GM10847 (cell line): ENCODE data around the gene IL16.

Experiments used
- POLR2A ChIP-seq: IDR thresholded peaks from 2 replicates; pipeline ENCODE4 v1.6.1; 2011; ENCODE audit not compliant: insufficient read length; ENCODE audit errors: extremely low read depth

Gene IL16

DNA sequence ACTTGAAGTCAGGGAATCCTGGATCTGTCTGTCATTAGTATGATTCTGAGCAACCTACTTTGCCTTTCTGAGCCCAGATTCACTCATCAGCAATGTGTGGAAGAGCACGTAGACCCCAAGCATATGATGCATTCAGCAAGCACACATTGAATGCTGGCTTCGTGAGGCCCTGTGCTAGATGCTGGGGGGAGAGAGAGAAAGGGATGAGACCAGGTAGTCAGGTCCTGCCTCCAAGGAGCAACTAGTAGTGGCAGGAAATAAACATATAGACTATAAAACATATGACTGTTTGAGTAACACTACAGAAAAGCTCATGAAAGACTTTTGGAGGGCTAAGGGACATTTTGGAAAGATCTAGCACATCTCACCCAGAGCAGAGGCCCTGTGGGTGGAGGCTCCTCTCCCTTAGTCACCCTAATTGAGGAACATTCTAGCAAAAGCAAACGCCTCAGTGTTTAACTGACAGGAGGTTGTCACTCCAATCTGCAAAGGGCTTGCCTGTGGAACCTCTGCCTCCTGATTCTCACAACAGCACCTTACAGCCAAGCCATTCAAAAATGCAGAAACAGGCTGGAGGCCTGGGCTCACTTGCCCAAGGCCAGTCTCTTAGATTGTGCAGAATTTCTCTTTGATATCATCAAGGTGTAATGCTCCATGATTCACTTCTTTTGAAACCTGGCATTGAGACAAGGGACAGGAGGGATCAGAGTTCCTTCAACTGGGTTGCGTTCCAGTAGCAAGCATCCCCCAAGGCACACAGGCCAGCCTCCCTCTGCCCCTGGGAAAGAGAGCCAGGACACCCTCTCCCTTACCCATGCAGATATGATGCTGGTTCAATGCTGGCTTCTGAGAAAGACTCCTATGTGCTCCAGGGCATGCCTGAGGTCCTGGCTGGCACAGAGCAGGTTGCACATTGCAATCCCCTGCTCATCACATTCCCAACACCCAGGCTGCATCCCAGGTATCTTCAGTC, 101.2 kb downstream of the IL16 start:
- TF ChIP-seq POLR2A, result no peak

DNA sequence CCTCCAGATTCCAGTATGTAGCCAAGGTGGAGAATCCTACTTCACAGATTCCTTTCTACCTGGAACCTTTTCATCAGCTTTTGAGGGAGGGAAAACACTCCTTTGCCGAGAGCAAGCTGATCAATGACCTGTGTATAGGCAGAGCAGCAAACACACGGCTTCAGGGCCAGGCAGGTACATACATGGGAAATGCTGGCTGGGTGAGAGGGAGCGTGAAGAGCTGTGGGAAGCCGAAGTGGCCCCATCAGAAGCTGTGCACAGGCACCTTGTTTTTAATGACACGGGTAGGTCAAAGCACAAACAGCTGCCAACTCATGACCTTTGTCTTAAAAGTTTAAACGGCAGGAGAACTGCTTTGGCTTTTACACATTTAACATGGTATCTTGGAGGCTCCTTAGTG, 101.9 kb downstream of the IL16 start:
- TF ChIP-seq POLR2A, result no peak

DNA sequence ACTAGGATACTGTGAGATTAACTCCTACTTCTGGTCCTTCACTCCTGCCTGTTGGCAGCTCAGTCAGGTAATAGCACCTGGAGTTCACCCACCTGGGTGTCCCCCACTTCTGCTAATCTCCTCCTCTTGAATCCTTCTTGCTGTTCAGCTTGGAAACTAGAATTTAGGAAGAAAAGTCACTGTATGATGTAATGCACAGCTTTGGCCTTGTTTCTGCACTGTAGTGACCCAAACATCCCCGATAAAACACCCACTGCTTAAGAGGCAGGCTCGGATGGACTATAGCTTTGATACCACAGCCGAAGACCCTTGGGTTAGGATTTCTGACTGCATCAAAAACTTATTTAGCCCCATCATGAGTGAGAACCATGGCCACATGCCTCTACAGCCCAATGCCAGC, 102.5 kb downstream of the IL16 start:
- TF ChIP-seq POLR2A, result no peak

DNA sequence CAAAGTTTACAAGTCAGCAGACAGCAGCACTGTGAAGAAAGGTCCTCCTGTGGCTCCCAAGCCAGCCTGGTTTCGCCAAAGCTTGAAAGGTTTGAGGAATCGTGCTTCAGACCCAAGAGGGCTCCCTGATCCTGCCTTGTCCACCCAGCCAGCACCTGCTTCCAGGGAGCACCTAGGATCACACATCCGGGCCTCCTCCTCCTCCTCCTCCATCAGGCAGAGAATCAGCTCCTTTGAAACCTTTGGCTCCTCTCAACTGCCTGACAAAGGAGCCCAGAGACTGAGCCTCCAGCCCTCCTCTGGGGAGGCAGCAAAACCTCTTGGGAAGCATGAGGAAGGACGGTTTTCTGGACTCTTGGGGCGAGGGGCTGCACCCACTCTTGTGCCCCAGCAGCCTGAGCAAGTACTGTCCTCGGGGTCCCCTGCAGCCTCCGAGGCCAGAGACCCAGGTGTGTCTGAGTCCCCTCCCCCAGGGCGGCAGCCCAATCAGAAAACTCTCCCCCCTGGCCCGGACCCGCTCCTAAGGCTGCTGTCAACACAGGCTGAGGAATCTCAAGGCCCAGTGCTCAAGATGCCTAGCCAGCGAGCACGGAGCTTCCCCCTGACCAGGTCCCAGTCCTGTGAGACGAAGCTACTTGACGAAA, 103.1 kb downstream of the IL16 start:
- no peak for TF ChIP-seq POLR2A

DNA sequence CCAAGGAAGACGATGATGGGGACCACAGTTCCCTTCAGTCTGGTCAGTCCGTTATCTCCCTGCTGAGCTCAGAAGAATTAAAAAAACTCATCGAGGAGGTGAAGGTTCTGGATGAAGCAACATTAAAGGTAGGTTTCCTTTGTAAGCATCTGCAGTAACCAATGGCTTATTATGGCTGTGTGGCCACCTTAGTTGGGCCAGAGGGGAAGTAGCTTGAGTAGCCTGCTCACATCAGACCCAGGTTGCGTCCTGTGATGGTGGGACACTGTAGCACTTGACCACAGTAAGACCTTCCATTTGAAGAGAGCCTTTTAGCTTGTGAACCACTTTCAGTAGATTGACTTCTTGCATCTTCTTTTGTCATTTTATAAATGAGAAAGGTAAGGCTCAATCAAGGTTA, 104.7 kb downstream of the IL16 start:
- TF ChIP-seq POLR2A, result no peak

DNA sequence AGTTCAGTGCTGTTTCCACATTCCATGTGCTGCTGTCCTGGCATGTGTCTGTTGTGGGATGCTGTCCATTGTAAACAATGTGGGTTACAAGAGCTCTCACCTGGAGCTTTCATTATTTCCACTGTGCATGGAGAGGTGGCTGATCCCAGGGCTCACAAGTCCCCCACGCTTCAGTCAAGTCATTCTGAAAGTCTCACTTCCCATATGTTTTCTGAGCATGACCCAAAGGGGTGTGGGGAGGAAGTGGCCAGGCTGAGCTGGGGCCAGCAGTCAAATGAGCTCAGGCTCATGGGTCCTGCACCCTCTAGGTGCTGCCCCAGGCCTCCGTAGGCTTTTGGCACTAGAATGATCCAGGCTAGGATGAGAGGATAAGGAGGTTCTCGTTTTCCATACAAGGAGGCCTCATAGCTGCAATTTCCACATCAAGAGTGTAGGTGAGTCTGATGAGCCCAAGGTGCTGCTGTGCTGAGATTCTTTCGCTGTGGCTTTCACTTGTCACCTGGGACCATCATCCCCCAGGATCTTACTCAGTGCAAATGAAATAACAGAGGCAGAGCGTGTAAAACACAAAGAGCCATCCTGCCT, 105.2 kb downstream of the IL16 start:
- no peak for TF ChIP-seq POLR2A

DNA sequence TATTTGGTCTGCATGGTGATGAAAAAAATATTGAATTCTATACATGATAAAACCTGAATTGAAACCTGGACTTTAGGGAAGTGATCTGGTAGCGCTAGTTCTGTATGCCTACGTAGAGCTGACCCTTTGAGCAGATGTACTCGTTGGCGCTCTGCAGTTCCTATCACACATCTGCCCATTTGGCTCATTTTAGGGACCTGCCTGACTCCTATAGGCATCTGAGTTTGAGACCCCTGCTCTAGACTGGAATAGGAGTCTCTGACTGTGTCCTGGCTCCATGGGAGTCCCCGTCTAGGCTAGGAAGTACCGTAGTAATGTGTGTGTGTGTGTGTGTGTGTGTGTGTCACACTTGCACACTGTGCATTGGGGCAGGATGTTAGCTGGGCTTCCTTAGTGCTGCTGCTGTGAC, 106.0 kb downstream of the IL16 start:
- no peak for TF ChIP-seq POLR2A

DNA sequence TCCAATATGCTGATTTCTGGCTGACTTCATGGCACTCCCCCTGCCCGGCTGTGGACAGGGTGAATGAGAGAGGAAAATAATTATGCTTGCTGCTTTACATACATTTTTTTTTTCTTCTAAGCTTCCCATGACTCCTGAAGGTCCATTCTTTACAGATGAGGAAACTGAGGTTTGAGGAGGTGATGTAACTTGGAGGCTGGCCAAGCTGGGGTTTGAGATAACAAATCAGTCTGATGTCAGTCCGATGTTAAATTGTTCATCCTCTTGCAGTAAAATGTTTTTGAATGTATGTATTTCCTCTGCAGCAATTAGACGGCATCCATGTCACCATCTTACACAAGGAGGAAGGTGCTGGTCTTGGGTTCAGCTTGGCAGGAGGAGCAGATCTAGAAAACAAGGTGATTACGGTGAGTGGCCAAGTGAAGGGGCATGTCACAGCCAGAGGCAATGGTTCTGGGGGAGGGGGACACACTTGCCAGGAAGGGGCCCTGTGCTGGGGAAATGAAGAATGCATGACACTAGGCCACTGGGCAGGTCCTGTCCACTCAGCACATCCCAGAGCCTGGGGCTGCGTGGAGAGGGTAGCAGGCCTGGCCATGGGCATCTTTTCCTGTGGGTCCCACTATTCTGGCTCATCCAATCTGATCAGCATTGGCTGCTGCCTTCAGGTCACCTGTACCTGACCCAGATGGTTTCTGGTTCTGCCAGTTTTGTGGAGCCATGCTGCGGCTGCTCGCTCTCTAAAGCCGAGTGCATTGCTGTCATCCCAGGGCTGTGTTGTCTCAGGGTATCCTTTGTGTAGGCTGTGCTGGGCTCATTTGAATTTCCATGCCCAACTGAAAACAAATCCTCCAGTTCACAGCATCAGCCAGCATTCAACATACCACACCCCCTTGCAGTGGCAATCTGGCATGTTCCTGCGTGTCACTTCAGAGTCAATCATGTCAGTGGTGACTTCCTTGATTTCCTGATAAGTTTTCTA, 106.9 kb downstream of the IL16 start:
- TF ChIP-seq POLR2A, result no peak

DNA sequence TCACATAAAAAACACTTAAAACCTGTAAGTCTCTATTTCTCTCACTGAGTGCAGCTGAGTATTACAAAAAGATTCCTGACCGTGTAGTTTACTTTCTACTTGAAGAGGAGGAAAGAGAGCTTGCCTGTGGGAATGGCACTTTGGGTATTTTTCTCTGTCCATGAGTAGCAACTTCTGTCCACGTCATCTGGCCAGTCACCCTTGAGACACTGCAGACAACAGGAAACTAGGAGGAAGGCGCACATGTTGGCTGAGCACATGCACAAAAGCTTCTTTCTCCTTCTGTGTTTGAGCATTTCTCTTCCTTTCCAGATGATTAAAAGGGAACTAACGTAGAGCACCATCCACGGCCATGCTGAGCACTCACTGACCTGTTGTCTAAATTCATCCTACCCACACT, 107.5 kb downstream of the IL16 start:
- no peak for TF ChIP-seq POLR2A

DNA sequence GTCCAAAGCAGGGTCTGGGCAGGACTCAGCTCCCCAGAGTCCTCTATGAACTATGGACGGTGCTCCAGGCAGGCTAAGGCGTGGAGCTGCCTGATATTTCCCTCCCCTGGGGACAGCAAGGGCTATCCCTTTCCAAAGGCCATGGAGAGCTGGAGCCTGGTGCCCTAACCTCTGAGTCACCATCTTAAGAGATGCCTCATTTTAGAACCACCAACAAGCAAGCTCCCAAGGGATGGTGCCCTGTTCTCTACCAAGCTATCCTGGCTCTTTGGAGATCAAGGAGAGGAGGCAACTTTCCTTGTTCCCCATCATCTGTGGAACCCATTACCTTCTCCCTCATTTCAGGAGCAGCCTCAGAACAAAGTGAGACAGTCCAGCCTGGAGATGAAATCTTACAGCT, 111.6 kb downstream of the IL16 start:
- no peak for TF ChIP-seq POLR2A

DNA sequence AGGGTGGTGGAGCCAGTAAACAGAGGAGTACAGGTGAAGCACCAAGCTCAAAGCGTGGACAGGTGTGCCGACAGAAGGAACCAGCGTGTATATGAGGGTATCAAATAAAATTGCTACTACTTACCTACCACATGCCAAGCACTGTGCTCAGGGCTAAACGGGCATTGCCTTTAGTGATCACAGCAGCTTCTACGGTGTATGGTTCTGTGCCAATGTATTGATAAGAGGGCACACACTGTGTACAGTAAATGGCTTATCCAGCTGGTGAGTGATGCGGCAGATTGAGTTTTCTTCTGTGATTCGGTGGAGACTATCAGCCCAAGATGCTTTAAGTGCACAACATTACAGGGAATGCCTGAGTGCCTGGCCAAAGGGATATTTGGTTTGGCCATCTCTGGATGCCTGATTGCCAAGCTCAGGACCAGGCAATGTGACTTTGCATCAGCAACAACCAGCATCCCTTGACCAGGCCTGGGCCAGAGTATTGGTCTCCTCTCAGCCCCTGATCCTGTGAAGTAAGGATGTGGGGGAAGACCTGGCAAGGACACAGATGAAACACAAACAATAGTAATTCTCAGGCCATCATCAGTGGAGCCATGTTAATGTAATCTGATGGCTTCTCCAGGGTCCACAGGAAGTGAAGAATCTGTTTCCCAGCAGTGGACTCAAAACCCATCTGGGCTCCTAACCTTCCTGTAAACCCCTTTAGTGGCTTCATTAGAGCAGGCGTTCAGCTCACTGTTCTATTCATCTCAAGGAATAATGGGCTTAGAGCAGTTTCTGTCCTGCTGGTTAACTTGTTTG, 113.2 kb downstream of the IL16 start:
- TF ChIP-seq POLR2A, result no peak

DNA sequence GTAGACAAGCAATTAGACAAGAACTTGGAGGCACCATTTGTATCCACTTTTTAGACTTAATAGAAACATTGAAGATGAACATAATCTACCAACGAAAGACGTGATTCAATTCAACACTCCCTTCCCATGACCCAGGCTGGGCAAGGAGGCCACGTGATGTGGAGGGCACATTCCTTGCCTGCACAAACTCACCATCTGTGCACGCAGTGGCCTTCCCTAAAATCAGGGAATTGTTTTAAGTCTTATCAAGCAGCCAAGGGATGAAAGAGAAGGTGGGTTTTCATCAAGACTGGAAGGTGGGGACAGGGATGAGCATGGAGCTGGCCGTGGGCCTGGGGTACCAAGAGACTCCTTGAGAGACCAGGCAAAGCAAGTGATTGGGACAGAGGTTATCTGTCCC, 113.8 kb downstream of the IL16 start:
- TF ChIP-seq POLR2A, result no peak

DNA sequence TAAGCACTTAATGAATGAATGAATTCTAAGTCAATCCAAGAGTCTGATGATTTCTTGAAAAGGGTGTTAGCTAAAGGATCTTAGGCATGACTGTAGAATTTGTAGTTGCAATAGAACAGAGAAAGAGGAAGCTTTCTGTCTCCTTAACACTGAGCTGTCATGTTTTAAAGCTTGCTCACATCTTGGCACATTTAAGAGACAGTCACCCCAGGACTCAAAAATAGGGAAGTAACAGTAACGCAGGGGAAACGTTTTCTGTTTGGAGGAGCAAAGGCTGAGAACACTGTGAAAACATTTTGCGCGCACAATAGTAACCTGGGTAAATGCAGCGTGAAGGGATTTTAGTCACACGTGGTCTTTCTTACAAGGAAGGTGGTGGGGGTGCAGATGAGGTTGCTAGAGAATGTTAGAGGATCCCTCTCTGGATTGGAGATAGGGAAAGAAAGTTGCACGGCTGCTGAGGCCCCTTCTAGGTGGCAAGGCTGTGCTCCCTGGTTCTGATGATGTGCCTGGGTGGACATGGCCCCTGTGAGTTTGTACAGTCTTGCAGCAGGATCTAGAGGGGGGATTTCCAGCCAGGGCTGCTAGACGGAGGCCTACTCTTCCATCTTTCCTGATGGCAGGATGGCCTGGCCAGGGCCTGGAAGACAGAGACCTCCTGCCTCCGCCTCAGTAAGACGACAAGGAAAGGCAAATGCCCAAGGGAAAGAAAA, 115.2 kb downstream of the IL16 start:
- no peak for TF ChIP-seq POLR2A
